ENCODE measurements around the gene PFDN6. TPM values are rescaled to one million over a fixed set of nuclear protein-coding genes. Genes with fewer than 3 reads are reported as not detected.

PFDN6 gene
- total and polyA plus RNA-seq, 2 of the 13 experiments (the other 11 are each of a cell fraction or from before 2014, with no cell fraction given), result 75.5 to 87.0 TPM

GRCh38 chr6:33317669-33318425, 28.4 kb downstream of the PFDN6 start, which contains the start of gene ZBTB22 (continued):
- TF ChIP-seq, protein P1, sequence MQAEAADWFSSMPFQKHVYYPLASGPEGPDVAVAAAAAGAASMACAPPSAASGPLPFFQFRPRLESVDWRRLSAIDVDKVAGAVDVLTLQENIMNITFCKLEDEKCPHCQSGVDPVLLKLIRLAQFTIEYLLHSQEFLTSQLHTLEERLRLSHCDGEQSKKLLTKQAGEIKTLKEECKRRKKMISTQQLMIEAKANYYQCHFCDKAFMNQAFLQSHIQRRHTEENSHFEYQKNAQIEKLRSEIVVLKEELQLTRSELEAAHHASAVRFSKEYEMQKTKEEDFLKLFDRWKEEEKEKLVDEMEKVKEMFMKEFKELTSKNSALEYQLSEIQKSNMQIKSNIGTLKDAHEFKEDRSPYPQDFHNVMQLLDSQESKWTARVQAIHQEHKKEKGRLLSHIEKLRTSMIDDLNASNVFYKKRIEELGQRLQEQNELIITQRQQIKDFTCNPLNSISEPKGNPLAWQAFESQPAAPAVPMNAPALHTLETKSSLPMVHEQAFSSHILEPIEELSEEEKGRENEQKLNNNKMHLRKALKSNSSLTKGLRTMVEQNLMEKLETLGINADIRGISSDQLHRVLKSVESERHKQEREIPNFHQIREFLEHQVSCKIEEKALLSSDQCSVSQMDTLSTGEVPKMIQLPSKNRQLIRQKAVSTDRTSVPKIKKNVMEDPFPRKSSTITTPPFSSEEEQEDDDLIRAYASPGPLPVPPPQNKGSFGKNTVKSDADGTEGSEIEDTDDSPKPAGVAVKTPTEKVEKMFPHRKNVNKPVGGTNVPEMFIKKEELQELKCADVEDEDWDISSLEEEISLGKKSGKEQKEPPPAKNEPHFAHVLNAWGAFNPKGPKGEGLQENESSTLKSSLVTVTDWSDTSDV (CRISPR knock-in tag; IDR thresholded peaks at IDR 0.05), result no peak
- TF ChIP-seq YY1 (IDR thresholded peaks at IDR 0.05; ENCODE audit: insufficient read depth, insufficient replicate concordance, low read depth, low read length) (peak; percentile 95), ZNF766 (CRISPR knock-in tag; IDR thresholded peaks at IDR 0.05; ENCODE audit: borderline replicate concordance) (no peak), MEIS2 (CRISPR knock-in tag; IDR thresholded peaks at IDR 0.05) (0 out of 2 replicates have a peak, but pooled peaks have one; percentile 3), ISL2 (CRISPR knock-in tag; IDR thresholded peaks at IDR 0.05) (peak; percentile 29; the same call in 1 of the 2 replicates), ZGPAT (CRISPR knock-in tag; IDR thresholded peaks at IDR 0.05) (peak; percentile 53), REPIN1 (CRISPR knock-in tag; IDR thresholded peaks at IDR 0.05; ENCODE audit: borderline replicate concordance, low read depth) (no peak), U2AF1 (optimal IDR thresholded peaks at IDR 0.05; ENCODE audit: low read depth, low read length) (no peak), SMAD1 (CRISPR knock-in tag; IDR thresholded peaks at IDR 0.05; ENCODE audit: borderline replicate concordance, low read depth) (0 out of 2 replicates have a peak, but pooled peaks have one; percentile 29), ZFY (CRISPR knock-in tag; IDR thresholded peaks at IDR 0.05) (peak; percentile 56; the same call in 1 of the 2 replicates), TAF15 (IDR thresholded peaks at IDR 0.05; ENCODE audit: low read depth, low read length, poor library complexity, severe bottlenecking) (no peak), RCOR2 (CRISPR knock-in tag; IDR thresholded peaks at IDR 0.05) (0 out of 2 replicates have a peak, but pooled peaks have one; percentile 27), ZNF331 (CRISPR knock-in tag; IDR thresholded peaks at IDR 0.05) (peak; percentile 33; the same call in 1 of the 2 replicates), POLR2AphosphoS5 (IDR thresholded peaks at IDR 0.05; ENCODE audit: low read depth, low read length) (peak; percentile 63)
- TF ChIP-seq, protein P2, sequence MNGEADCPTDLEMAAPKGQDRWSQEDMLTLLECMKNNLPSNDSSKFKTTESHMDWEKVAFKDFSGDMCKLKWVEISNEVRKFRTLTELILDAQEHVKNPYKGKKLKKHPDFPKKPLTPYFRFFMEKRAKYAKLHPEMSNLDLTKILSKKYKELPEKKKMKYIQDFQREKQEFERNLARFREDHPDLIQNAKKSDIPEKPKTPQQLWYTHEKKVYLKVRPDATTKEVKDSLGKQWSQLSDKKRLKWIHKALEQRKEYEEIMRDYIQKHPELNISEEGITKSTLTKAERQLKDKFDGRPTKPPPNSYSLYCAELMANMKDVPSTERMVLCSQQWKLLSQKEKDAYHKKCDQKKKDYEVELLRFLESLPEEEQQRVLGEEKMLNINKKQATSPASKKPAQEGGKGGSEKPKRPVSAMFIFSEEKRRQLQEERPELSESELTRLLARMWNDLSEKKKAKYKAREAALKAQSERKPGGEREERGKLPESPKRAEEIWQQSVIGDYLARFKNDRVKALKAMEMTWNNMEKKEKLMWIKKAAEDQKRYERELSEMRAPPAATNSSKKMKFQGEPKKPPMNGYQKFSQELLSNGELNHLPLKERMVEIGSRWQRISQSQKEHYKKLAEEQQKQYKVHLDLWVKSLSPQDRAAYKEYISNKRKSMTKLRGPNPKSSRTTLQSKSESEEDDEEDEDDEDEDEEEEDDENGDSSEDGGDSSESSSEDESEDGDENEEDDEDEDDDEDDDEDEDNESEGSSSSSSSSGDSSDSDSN (CRISPR knock-in tag; IDR thresholded peaks at IDR 0.05), result peak; percentile 58; the same call in 1 of the 2 replicates
- TF ChIP-seq, protein P3, sequence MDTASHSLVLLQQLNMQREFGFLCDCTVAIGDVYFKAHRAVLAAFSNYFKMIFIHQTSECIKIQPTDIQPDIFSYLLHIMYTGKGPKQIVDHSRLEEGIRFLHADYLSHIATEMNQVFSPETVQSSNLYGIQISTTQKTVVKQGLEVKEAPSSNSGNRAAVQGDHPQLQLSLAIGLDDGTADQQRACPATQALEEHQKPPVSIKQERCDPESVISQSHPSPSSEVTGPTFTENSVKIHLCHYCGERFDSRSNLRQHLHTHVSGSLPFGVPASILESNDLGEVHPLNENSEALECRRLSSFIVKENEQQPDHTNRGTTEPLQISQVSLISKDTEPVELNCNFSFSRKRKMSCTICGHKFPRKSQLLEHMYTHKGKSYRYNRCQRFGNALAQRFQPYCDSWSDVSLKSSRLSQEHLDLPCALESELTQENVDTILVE (CRISPR knock-in tag; IDR thresholded peaks at IDR 0.05), result peak; percentile 46
